Vagina (tissue), 2 donors: ENCODE results near the gene ANGPTL4.

Experiments used
- CTCF ChIP-seq, 3 experiments: fragments of 450-650 bp in 2 of 3; fragments of 200-600 bp in 1 of 3; sonication (generic) in 1 of 3; IDR thresholded peaks; one replicate each; pipeline ENCODE4 v1.5.1; 2017 to 2019; ENCODE audit warnings: antibody characterized with exemption in 3 of 3, mild to moderate bottlenecking in 2 of 3, moderate library complexity in 2 of 3
- POLR2A ChIP-seq, 2 donors: fragments of 450-650 bp; IDR thresholded peaks; one replicate each; pipeline ENCODE4 v1.6.1; 2017; ENCODE audit warnings: antibody characterized with exemption in 2 of 2, mild to moderate bottlenecking in 2 of 2, moderate library complexity in 2 of 2

DNA sequence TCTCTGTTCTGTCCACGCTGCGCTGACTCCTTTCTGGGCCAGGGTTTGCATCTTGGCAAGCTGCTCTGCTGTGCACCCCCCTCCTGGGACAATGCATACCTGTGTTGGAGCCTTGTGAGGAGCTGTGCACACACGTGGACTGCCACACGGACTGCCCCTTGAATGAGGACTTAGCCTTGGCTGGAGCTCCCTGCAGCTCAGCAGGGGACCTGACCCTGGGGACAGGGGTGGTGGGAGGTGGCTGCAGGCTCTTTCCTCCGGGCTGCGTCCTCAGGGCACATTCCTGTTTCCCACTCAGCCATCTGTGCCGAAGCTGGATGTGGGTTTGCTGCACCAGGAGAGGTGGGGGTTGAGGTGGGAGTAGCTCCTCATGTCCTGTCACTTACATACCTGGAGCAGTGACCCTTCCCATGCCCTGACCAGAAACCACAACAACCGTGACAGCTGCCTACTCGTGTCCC lies 34.4 kb downstream of the ANGPTL4 start:
- TF ChIP-seq CTCF (IDR thresholded peaks at IDR 0.05) (no peak), POLR2A (IDR thresholded peaks at IDR 0.05) (no peak)
